ENCODE measurements around the gene PRKG1. TPM values are rescaled to one million over a fixed set of nuclear protein-coding genes. Genes with fewer than 3 reads are reported as not detected.
A peak's percentile ranks its signal among the peaks of the same experiment; 100 is the strongest.

PRKG1 gene
- total RNA-seq, 1 donor, result 19.5 TPM

- H3K36me3 ChIP-seq (ENCODE audit: insufficient read depth, low read length), result no peaks in the 10 kb centered on the region
- no peak overlapping the region for H3K4me3 ChIP-seq (ENCODE audit: insufficient read depth, low read length)
- H3K79me2 ChIP-seq (ENCODE audit: insufficient read depth, low read length), result no peaks in the 10 kb centered on the region
- H3K9me3 ChIP-seq (ENCODE audit: low read depth, low read length), result no peaks in the 10 kb centered on the region
- H3K4me2 ChIP-seq (ENCODE audit: insufficient read depth, low read length), result no peak overlapping the region
- no peak for DNase-seq (ENCODE audit: insufficient read length, low spot score, missing footprints)
- H3K27me3 ChIP-seq (ENCODE audit: insufficient read depth, low read length), result no peaks in the 10 kb centered on the region
- H2AFZ ChIP-seq (ENCODE audit: low read length), result no peak overlapping the region
- no peaks in the 10 kb centered on the region for H4K20me1 ChIP-seq (ENCODE audit: insufficient read depth, low read length)
- TF ChIP-seq, protein P1, sequence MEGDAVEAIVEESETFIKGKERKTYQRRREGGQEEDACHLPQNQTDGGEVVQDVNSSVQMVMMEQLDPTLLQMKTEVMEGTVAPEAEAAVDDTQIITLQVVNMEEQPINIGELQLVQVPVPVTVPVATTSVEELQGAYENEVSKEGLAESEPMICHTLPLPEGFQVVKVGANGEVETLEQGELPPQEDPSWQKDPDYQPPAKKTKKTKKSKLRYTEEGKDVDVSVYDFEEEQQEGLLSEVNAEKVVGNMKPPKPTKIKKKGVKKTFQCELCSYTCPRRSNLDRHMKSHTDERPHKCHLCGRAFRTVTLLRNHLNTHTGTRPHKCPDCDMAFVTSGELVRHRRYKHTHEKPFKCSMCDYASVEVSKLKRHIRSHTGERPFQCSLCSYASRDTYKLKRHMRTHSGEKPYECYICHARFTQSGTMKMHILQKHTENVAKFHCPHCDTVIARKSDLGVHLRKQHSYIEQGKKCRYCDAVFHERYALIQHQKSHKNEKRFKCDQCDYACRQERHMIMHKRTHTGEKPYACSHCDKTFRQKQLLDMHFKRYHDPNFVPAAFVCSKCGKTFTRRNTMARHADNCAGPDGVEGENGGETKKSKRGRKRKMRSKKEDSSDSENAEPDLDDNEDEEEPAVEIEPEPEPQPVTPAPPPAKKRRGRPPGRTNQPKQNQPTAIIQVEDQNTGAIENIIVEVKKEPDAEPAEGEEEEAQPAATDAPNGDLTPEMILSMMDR (IDR thresholded peaks at IDR 0.05; ENCODE audit: extremely low read depth, low read depth, low read length), result no peak
- no peaks in the 10 kb centered on the region for H3K4me1 ChIP-seq (ENCODE audit: insufficient read depth, low read length)
- H3K27ac ChIP-seq (ENCODE audit: low read depth, low read length), result no peak overlapping the region
Measured at GRCh38 chr10:51935341-51935740, 861.1 kb downstream of the PRKG1 start.

DNA sequence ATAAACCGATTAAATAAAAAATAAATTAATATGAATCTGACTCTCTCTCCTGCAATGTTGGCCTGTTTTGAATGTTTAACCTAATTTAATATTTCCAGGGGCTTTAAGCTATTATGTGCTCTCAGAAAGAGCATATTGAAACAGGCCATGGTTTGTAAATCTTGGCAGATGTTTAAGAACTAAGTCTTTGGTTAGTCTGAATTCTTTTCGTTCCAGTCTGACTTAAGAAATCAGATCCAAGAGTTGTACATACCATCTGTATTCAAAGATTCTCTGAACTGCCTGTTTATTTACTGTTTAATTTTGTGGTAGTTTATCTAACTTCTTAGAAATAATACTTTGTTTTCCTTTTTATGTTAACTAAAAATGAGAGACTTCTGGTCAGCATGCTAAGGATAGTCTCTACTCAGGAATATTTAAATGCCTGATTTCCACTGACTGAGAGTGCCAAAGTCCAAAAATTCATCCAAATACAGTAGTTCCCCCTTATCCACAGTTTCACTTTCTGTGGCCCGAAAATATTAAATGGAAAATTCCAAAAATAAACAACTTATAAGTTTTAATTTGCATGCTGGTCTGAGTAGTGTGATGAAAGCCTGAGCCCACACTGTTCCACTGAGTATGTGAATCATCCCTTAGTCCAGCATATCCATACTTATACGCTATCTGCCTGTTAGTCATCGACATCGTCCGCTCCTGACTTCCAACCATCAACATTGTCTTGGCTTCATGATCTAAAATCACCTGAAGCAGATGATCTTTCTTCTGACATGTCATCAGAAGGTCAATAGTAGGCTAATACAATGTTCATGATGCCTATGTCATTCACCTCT, 863.2 kb downstream of the PRKG1 start:
- H3K4me3 ChIP-seq (ENCODE audit: insufficient read depth, low read length), result no peak overlapping the region
- no peaks in the 10 kb centered on the region for H3K9me3 ChIP-seq (ENCODE audit: low read depth, low read length)
- no peaks in the 10 kb centered on the region for H3K36me3 ChIP-seq (ENCODE audit: insufficient read depth, low read length)
- TF ChIP-seq, protein P1 (IDR thresholded peaks at IDR 0.05; ENCODE audit: extremely low read depth, low read depth, low read length), result no peak
- peak overlapping the region; percentile 4 for H3K27ac ChIP-seq (ENCODE audit: low read depth, low read length)
- H3K4me2 ChIP-seq (ENCODE audit: insufficient read depth, low read length), result peak overlapping the region; percentile 47
- H2AFZ ChIP-seq (ENCODE audit: low read length), result peak overlapping the region; percentile 57
- no peaks in the 10 kb centered on the region for H3K27me3 ChIP-seq (ENCODE audit: insufficient read depth, low read length)
- H3K4me1 ChIP-seq (ENCODE audit: insufficient read depth, low read length), result no peaks in the 10 kb centered on the region
- no peak for DNase-seq (ENCODE audit: insufficient read length, low spot score, missing footprints)
- no peaks in the 10 kb centered on the region for H3K79me2 ChIP-seq (ENCODE audit: insufficient read depth, low read length)
- H4K20me1 ChIP-seq (ENCODE audit: insufficient read depth, low read length), result no peaks in the 10 kb centered on the region

DNA sequence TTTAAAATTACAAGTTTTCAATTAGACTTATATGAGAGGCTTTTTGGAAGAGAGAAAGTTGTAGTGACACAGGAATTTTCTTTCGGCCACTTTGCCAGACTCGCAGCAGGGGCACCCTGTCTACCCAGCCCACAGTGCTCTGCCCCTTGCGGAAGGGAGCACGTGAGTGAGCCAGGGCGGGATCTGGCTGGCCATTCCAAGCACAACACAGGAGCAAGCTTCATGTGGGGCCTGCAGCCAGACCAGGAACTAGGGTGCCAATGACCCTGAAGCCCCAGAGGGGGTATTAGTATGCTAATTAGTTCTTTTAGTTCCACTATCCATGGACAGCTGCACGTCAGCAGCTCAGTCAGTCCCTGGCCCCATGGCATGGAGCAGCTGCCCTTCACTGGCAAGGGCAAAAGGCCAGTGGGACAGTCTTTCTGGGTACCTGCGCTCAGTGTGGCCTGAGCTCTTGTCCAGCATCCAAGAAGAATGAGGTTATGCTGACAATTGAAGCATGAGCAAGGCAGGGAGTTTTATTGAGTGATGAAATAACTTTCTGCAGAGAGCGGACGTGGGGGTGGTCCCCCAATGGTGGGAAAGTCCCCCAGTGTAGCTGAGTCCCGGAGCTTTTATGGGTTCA, 876.2 kb downstream of the PRKG1 start:
- H2AFZ ChIP-seq (ENCODE audit: low read length), result no peak overlapping the region
- H3K4me3 ChIP-seq (ENCODE audit: insufficient read depth, low read length), result no peak overlapping the region
- H3K79me2 ChIP-seq (ENCODE audit: insufficient read depth, low read length), result no peaks in the 10 kb centered on the region
- H3K27ac ChIP-seq (ENCODE audit: low read depth, low read length), result no peak overlapping the region
- H4K20me1 ChIP-seq (ENCODE audit: insufficient read depth, low read length), result no peaks in the 10 kb centered on the region
- no peak for DNase-seq (ENCODE audit: insufficient read length, low spot score, missing footprints)
- H3K9me3 ChIP-seq (ENCODE audit: low read depth, low read length), result no peaks in the 10 kb centered on the region
- H3K4me1 ChIP-seq (ENCODE audit: insufficient read depth, low read length), result no peaks in the 10 kb centered on the region
- TF ChIP-seq, protein P1 (IDR thresholded peaks at IDR 0.05; ENCODE audit: extremely low read depth, low read depth, low read length), result no peak
- no peaks in the 10 kb centered on the region for H3K27me3 ChIP-seq (ENCODE audit: insufficient read depth, low read length)
- H3K36me3 ChIP-seq (ENCODE audit: insufficient read depth, low read length), result no peaks in the 10 kb centered on the region
- H3K4me2 ChIP-seq (ENCODE audit: insufficient read depth, low read length), result no peak overlapping the region

- Histone ChIP-seq H3K27me3 (ENCODE audit: insufficient read depth, low read length) (no peaks in the 10 kb centered on the region), H3K79me2 (ENCODE audit: insufficient read depth, low read length) (no peaks in the 10 kb centered on the region), H3K4me2 (ENCODE audit: insufficient read depth, low read length) (no peak overlapping the region), H2AFZ (ENCODE audit: low read length) (no peak overlapping the region), H3K4me3 (ENCODE audit: insufficient read depth, low read length) (no peak overlapping the region), H3K36me3 (ENCODE audit: insufficient read depth, low read length) (no peaks in the 10 kb centered on the region), H4K20me1 (ENCODE audit: insufficient read depth, low read length) (no peaks in the 10 kb centered on the region), H3K4me1 (ENCODE audit: insufficient read depth, low read length) (no peaks in the 10 kb centered on the region), H3K9me3 (ENCODE audit: low read depth, low read length) (no peaks in the 10 kb centered on the region), H3K27ac (ENCODE audit: low read depth, low read length) (no peak overlapping the region)
- DNase-seq (ENCODE audit: insufficient read length, low spot score, missing footprints), result no peak
- TF ChIP-seq, protein P1 (IDR thresholded peaks at IDR 0.05; ENCODE audit: extremely low read depth, low read depth, low read length), result no peak
Measured at GRCh38 chr10:51950996-51951555, 876.8 kb downstream of the PRKG1 start.
